HG02943 (cell line): Measurements from ENCODE around the gene RPL13.

ENCODE experiments used
- ATAC-seq: cut with Tn5 transposase; IDR thresholded peaks from one replicate; pipeline ENCODE4 v1.9.1; 2021; ENCODE audit warnings: mild to moderate bottlenecking, low read depth, moderate library complexity; ENCODE audit not compliant: unreplicated experiment

The RPL13 gene

DNA sequence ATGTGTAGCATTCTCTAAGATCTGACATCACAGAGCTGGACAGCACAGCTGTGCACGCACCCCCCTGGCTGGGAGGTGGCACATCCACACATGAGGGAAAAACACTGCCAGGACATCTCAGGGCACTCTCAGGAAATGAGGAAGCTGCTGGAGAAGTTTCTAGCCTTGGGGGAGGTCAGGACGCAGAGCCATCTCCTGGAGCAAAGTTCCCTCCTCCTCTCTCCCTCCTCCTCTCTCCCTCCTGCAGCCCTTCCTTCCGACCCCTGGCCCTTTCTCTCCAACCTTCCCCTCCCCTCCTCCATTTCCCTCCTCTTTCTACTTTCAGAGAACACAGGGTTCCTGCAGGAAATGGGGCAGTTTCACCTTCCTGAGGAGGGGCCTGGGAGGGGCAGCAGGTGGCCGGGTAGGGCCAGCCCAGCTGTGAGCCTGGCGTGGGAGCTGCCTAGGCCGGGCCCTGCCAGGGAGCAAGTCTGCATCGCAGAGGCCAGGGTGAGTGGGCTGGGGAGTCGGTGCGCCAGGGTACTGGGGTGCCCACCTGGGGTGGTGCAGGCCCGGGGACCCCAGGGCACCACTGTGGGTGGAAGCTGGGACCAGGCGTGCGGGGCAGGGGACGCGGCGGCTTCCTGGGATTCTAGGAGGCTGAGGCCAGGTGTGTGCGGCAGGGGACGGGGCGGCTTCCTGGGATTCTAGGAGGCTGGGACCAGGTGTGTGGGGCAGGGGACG lies 52.9 kb downstream of the RPL13 start, which contains the start of gene DPEP1:
Gene DPEP1 (plus strand): TSS at position 412 of the 723 bp plus-strand sequence. CDS start 16,769 bp downstream, outside the sequence.
- no peak for ATAC-seq

DNA sequence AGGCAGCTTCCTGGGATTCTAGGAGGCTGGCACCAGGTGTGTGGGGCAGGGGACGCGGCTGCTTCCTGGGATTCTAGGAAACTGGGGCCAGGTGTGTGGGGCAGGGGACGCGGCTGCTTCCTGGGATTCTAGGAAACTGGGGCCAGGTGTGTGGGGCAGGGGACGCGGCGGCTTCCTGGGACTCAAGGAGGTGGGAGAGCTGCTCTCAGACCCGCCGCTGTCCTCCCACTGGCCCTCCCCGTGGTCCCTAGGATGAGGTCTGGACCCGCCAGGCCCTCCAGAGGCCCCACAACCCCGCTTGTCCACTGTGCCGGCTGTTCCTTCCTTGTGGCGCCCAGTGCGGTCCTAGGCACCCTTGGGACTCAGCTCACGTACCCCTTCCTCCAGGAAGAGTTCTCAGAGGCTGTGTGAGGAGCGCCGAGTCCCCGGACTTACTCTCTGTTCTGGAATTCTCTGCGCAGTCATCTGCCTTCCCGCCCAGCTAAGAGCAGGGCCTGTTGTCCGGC lies 53.5 kb downstream of the RPL13 start:
- no peak for ATAC-seq
